ENCODE measurements around the gene MOCOS.

GRCh38 chr18:36229188-36229587, 41.9 kb downstream of the MOCOS start:
- no peak for TF ChIP-seq CTCF (IDR thresholded peaks at IDR 0.05)
- no peak for TF ChIP-seq ZFX (IDR thresholded peaks at IDR 0.05; ENCODE audit: borderline replicate concordance)
